OCI-LY3 (cell line): ENCODE measurements around the gene KHDC4.

Experiments used
- EZH2phosphoT487 ChIP-seq: fragments of 200-600 bp; shearing (Covaris generic); IDR thresholded peaks from 2 replicates; pipeline ENCODE4 v1.6.1; 2018; ENCODE audit warnings: antibody characterized with exemption, mixed run types, low read depth
- TF ChIP-seq, protein P1 (sequence below): fragments of 200-600, 300-600 bp; sonication (generic); IDR thresholded peaks from 2 replicates; pipeline ENCODE4 v1.5.1; 2014; ENCODE audit warnings: antibody characterized with exemption, low read length, low read depth

DNA sequence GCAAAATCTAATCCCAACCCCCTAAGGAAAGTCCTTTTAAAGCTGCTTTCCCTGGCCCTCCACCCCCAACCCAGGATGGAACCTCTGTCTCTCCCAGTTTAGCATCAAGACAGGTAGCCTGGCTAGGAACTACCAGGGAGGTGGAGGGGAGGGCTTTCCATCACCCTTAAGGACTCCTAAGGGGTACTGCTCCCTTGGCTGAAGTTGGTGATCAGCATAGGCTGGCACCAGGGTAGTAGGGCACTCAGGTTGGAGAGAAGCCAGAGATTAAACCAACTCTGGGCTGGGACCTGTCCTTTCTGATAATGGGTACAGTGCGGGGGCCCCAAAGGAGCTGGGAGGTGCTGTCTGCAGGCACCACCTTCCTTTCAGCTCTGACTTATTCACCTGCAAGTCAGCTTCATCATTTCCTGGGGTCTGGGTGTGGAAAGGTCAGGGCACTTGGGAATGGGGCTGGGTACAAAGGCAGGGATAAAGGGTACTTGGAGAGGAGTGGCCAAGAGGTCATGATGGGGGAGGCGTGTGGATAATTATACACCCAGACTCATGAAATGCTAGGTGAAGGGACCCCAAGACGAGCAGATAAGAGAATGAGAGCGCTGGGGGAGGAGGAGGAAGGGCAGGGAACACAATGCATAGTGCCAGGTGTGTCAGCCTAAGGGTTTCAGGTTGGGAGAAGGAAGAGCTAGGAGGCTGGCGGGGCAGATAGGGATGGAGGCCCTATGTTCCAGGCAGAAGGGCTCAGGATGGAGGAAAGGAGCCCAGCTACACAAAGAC, 42.9 kb upstream of the KHDC4 start:
- TF ChIP-seq, protein P1, sequence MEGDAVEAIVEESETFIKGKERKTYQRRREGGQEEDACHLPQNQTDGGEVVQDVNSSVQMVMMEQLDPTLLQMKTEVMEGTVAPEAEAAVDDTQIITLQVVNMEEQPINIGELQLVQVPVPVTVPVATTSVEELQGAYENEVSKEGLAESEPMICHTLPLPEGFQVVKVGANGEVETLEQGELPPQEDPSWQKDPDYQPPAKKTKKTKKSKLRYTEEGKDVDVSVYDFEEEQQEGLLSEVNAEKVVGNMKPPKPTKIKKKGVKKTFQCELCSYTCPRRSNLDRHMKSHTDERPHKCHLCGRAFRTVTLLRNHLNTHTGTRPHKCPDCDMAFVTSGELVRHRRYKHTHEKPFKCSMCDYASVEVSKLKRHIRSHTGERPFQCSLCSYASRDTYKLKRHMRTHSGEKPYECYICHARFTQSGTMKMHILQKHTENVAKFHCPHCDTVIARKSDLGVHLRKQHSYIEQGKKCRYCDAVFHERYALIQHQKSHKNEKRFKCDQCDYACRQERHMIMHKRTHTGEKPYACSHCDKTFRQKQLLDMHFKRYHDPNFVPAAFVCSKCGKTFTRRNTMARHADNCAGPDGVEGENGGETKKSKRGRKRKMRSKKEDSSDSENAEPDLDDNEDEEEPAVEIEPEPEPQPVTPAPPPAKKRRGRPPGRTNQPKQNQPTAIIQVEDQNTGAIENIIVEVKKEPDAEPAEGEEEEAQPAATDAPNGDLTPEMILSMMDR, result no peak
- TF ChIP-seq EZH2phosphoT487, result no peak
